Gastrocnemius medialis (tissue), 4 donors: Measurements from ENCODE around the gene FCRL3. TPM values are rescaled to one million over a fixed set of nuclear protein-coding genes. Genes with fewer than 3 reads are reported as not detected.
"Not testable (repeated sequence)": the region's sequence is repeated elsewhere in the genome, so short reads cannot be mapped to it uniquely, and the experiment has no call there.

Experiments
- ATAC-seq, 2 donors: fragments of 150-250 bp; one replicate each; pipeline ENCODE4 v1.9.1; 2016
- DNase-seq, 2 donors: peaks; one replicate each; pipeline ENCODE4 v3.0.0-alpha.2; 2019
- H3K27ac ChIP-seq, 4 donors: fragments of 200-600 bp; sonication (generic); 1 replicate in 1 of 4; 2 replicates in 3 of 4; pipeline ENCODE4 v1.5.1; 2016 to 2018; ENCODE audit warnings: mild to moderate bottlenecking in 2 of 4, moderate library complexity in 1 of 4
- H3K27me3 ChIP-seq, 3 donors: fragments of 200-600 bp; sonication (generic) in 2 of 3; 1 replicate in 1 of 3; 2 replicates in 2 of 3; pipeline versions ENCODE4 v1.5.1 to v1.6.0; 2016 to 2019; ENCODE audit warnings: mild to moderate bottlenecking in 1 of 3, moderate library complexity in 1 of 3
- H3K36me3 ChIP-seq, 2 donors: fragments of 200-600 bp; sonication (generic) in 1 of 2; one replicate each; pipeline ENCODE4 v1.5.1; 2017 to 2018
- H3K4me1 ChIP-seq, 2 donors: fragments of 200-600 bp; sonication (generic) in 1 of 2; one replicate each; pipeline ENCODE4 v1.5.1; 2016 to 2017; ENCODE audit warnings: mild to moderate bottlenecking in 2 of 2
- H3K4me3 ChIP-seq, 4 donors: fragments of 200-600 bp; sonication (generic) in 3 of 4; 1 replicate in 1 of 4; 2 replicates in 3 of 4; pipeline ENCODE4 v1.5.1; 2016 to 2019; ENCODE audit warnings: mild to moderate bottlenecking in 2 of 4
- H3K9me3 ChIP-seq, 3 donors: fragments of 200-600 bp; sonication (generic) in 2 of 3; 1 replicate in 1 of 3; 2 replicates in 2 of 3; pipeline ENCODE4 v1.5.1; 2016 to 2019
- POLR2A ChIP-seq, 2 donors: fragments of 450-650 bp; IDR thresholded peaks; one replicate each; pipeline ENCODE4 v1.6.1; 2017; ENCODE audit warnings: antibody characterized with exemption in 2 of 2, mild to moderate bottlenecking in 2 of 2, moderate library complexity in 2 of 2
- in situ Hi-C, 4 donors: fragments of 200-750 bp; cut with MboI; loops; one replicate each; pipeline versions ENCODE4 v1.15.0 to v1.8.0; 2017; ENCODE audit warnings: low sequenced_read_pairs in 4 of 4
- intact Hi-C: fragments of 100-400 bp; cut with DNase I; formaldehyde crosslinking; loops from one replicate; pipeline ENCODE4 v1.15.1; 2023; ENCODE audit warnings: low total_unique reads
- total RNA-seq, 4 donors: library from RNA; depleted of rRNA; stranded (reverse); fragments of >200 nt; gene quantifications; one replicate each; pipeline versions ENCODE4 v1.1.0 to v1.2.3, GENCODE V29; 2016
- TF ChIP-seq, protein P1 (sequence below), 5 experiments: fragments of 450-650 bp in 3 of 5; fragments of 200-600 bp in 2 of 5; sonication (generic) in 2 of 5; IDR thresholded peaks in 4 of 5; conservative IDR thresholded peaks in 1 of 5; 1 replicate in 4 of 5; 2 replicates in 1 of 5; pipeline ENCODE4 v1.5.1; 2016 to 2019; ENCODE audit warnings: antibody characterized with exemption in 5 of 5, mild to moderate bottlenecking in 3 of 5, moderate library complexity in 3 of 5

The FCRL3 gene, protein sequence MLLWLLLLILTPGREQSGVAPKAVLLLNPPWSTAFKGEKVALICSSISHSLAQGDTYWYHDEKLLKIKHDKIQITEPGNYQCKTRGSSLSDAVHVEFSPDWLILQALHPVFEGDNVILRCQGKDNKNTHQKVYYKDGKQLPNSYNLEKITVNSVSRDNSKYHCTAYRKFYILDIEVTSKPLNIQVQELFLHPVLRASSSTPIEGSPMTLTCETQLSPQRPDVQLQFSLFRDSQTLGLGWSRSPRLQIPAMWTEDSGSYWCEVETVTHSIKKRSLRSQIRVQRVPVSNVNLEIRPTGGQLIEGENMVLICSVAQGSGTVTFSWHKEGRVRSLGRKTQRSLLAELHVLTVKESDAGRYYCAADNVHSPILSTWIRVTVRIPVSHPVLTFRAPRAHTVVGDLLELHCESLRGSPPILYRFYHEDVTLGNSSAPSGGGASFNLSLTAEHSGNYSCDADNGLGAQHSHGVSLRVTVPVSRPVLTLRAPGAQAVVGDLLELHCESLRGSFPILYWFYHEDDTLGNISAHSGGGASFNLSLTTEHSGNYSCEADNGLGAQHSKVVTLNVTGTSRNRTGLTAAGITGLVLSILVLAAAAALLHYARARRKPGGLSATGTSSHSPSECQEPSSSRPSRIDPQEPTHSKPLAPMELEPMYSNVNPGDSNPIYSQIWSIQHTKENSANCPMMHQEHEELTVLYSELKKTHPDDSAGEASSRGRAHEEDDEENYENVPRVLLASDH
- not detected for total RNA-seq

- no peak within 1 kb of the TSS for H3K4me3 ChIP-seq
- no peak within 1 kb of the TSS for H3K27ac ChIP-seq
- H3K4me1 ChIP-seq = no peaks in the 10 kb centered on the region
- H3K36me3 ChIP-seq = no peaks in the 10 kb centered on the region
- ATAC-seq (no peak), DNase-seq (no peak)
- in situ Hi-C loops (no loop called here), intact Hi-C loops (no loop called here)
- TF ChIP-seq, protein P1, sequence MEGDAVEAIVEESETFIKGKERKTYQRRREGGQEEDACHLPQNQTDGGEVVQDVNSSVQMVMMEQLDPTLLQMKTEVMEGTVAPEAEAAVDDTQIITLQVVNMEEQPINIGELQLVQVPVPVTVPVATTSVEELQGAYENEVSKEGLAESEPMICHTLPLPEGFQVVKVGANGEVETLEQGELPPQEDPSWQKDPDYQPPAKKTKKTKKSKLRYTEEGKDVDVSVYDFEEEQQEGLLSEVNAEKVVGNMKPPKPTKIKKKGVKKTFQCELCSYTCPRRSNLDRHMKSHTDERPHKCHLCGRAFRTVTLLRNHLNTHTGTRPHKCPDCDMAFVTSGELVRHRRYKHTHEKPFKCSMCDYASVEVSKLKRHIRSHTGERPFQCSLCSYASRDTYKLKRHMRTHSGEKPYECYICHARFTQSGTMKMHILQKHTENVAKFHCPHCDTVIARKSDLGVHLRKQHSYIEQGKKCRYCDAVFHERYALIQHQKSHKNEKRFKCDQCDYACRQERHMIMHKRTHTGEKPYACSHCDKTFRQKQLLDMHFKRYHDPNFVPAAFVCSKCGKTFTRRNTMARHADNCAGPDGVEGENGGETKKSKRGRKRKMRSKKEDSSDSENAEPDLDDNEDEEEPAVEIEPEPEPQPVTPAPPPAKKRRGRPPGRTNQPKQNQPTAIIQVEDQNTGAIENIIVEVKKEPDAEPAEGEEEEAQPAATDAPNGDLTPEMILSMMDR (IDR thresholded peaks at IDR 0.05 in 4 of 5, conservative IDR thresholded peaks at IDR 0.05 in 1 of 5) = no peak
- no peak for TF ChIP-seq POLR2A (IDR thresholded peaks at IDR 0.05)
- no peaks in the 10 kb centered on the region for H3K9me3 ChIP-seq
- H3K27me3 ChIP-seq = no peaks in the 10 kb centered on the region
Observed at GRCh38 chr1:157700732-157701131, at the start of gene FCRL3. FCRL3 (minus strand) TSS chr1:157700769; CDS start chr1:157700489, 280 bp downstream.

DNA sequence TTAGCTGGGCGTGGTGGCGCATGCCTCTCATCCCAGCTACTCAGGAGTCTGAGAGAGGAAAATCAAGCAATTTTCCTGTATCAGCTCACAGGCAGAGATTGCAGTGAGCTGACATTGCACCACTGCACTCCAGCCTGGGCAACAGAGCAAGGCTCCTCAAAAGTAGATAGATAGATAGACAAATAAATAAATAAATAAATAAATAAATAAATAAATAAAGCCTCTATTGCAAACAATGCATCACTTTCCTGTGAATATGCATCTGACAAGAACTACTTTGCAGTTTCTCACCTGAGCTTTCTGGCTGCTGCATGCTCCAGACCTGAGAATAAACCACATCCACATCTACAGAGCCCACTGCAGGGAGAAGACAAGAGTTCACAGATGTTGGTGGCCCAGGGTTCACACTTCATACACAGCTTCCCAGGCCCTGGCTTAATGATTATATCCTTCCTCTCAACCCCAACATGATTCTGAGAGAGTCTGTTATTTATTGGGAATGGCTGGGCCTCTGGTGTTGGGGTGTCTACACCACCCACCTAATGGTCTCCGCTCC lies 47.8 kb upstream of the FCRL3 start:
- ATAC-seq = no peak
- intact Hi-C loops = no loop called here
- no peak for DNase-seq
- Histone ChIP-seq H3K27me3 (no peaks in the 10 kb centered on the region), H3K4me3 (no peak overlapping the region), H3K9me3 (no peaks in the 10 kb centered on the region), H3K27ac (no peak overlapping the region), H3K36me3 (no peaks in the 10 kb centered on the region), H3K4me1 (no peaks in the 10 kb centered on the region)
- TF ChIP-seq, protein P1 (IDR thresholded peaks at IDR 0.05 in 4 of 5, conservative IDR thresholded peaks at IDR 0.05 in 1 of 5) = no peak
- no peak for TF ChIP-seq POLR2A (IDR thresholded peaks at IDR 0.05)
- in situ Hi-C loops = no loop called here

GRCh38 chr1:157739229-157739901 lies 38.8 kb upstream of the FCRL3 start:
- ATAC-seq (no peak), DNase-seq (no peak)
- Histone ChIP-seq H3K4me1 (no peaks in the 10 kb centered on the region), H3K4me3 (no peak overlapping the region), H3K9me3 (no peaks in the 10 kb centered on the region), H3K27ac (no peak overlapping the region), H3K27me3 (no peaks in the 10 kb centered on the region), H3K36me3 (no peaks in the 10 kb centered on the region)
- TF ChIP-seq, protein P1 (IDR thresholded peaks at IDR 0.05 in 4 of 5, conservative IDR thresholded peaks at IDR 0.05 in 1 of 5) = no peak
- no peak for TF ChIP-seq POLR2A (IDR thresholded peaks at IDR 0.05)
- in situ Hi-C loops = no loop called here
- intact Hi-C loops = no loop called here

DNA sequence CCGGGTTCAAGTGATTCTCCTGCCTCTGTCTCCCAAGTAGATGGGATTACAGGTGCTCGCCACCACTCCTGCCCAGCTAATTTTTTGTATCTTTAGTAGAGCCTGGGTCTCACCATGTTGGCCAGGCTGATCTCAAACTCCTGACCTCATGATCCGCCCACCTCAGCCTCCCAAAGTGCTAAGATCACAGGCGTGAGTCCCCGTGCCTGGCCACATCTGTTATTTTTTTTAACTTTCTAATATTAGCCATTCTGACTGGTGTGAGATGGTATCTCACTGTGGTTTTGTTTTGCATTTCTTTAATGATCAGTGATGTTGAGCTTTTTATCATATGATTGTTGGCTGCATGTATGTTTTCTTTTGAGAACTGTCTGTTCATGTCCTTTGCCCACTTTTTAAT lies 35.4 kb upstream of the FCRL3 start:
- H3K27ac ChIP-seq, H3K4me1 ChIP-seq, H3K36me3 ChIP-seq, ATAC-seq, intact Hi-C loops, in situ Hi-C loops, H3K4me3 ChIP-seq, DNase-seq, H3K27me3 ChIP-seq, H3K9me3 ChIP-seq: not testable (repeated sequence)

DNA sequence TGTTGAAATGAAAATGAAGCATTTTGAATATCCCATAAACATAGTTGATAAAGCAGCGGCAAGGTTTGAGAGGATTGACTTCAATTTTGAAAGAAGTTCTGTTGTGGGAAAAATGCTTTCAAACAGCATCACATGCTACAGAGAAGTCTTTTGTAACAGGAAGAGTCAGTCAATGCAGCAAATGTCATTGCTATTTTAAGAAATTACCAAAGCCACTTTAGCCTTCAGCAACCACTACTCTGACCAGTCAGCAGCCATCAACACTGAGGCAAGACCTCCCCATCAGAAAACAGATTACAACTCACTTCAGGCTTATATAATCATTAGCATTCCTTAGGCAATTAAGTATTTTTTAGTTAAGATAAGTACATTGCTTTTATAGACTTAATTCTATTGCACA lies 33.8 kb upstream of the FCRL3 start:
- H3K9me3 ChIP-seq = no peaks in the 10 kb centered on the region
- no peak overlapping the region for H3K4me3 ChIP-seq
- DNase-seq (no peak), ATAC-seq (no peak)
- in situ Hi-C loops (no loop called here), intact Hi-C loops (no loop called here)
- H3K27me3 ChIP-seq = no peaks in the 10 kb centered on the region
- H3K27ac ChIP-seq = no peak overlapping the region
- no peaks in the 10 kb centered on the region for H3K4me1 ChIP-seq
- no peaks in the 10 kb centered on the region for H3K36me3 ChIP-seq
- no peak for TF ChIP-seq POLR2A (IDR thresholded peaks at IDR 0.05)
- TF ChIP-seq, protein P1 (IDR thresholded peaks at IDR 0.05 in 4 of 5, conservative IDR thresholded peaks at IDR 0.05 in 1 of 5) = no peak
